ENCODE data around the gene DCP2.

Gene DCP2

GRCh38 chr5:112976432-112977309 lies at the start of gene DCP2:
TSS of gene DCP2 (plus strand) at chr5:112976798. CDS start at chr5:112976934, 136 bp downstream.
- H3K4me3 ChIP-seq (replicated peaks; ENCODE audit: low read depth, low read length), result peak within 1 kb of the TSS; percentile 87
- peak; percentile 100 for DNase-seq (ENCODE audit: low read depth)
- TF ChIP-seq CTCF (IDR thresholded peaks at IDR 0.05; ENCODE audit: low read length, missing control alignments), result no peak

GRCh38 chr5:112929336-112930081 lies 47.1 kb upstream of the DCP2 start:
- no peak overlapping the region for H3K4me3 ChIP-seq (replicated peaks; ENCODE audit: low read depth, low read length)
- no peak for DNase-seq (ENCODE audit: low read depth)
- no peak for TF ChIP-seq CTCF (IDR thresholded peaks at IDR 0.05; ENCODE audit: low read length, missing control alignments)

- DNase-seq (ENCODE audit: low read depth), result no peak
- H3K4me3 ChIP-seq (replicated peaks; ENCODE audit: low read depth, low read length), result no peak overlapping the region
- no peak for TF ChIP-seq CTCF (IDR thresholded peaks at IDR 0.05; ENCODE audit: low read length, missing control alignments)
These were observed 46.6 kb upstream of the DCP2 start for GRCh38 chr5:112930082-112930344.

- H3K4me3 ChIP-seq (replicated peaks; ENCODE audit: low read depth, low read length), result no peak overlapping the region
- peak; percentile 22 for DNase-seq (ENCODE audit: low read depth)
- TF ChIP-seq CTCF (IDR thresholded peaks at IDR 0.05; ENCODE audit: low read length, missing control alignments), result no peak
These were observed 45.1 kb upstream of the DCP2 start for GRCh38 chr5:112931473-112931872.

- DNase-seq (ENCODE audit: low read depth), result no peak
- TF ChIP-seq CTCF (IDR thresholded peaks at IDR 0.05; ENCODE audit: low read length, missing control alignments), result no peak
- no peak overlapping the region for H3K4me3 ChIP-seq (replicated peaks; ENCODE audit: low read depth, low read length)
These were observed 43.5 kb upstream of the DCP2 start for GRCh38 chr5:112933105-112933504.

- TF ChIP-seq CTCF (IDR thresholded peaks at IDR 0.05; ENCODE audit: low read length, missing control alignments), result no peak
- DNase-seq (ENCODE audit: low read depth), result peak; percentile 33
- H3K4me3 ChIP-seq (replicated peaks; ENCODE audit: low read depth, low read length), result no peak overlapping the region
These were observed 42.8 kb upstream of the DCP2 start for GRCh38 chr5:112933651-112934365.
